Stimulated activated CD4-positive, alpha-beta T cell treated with anti-CD3 and anti-CD28 coated beads, Interleukin-2, amount 100 ng/mL, for 48 hours (primary cell): ENCODE results near the gene ERMP1.
"Not testable (repeated sequence)": the region's sequence is repeated elsewhere in the genome, so short reads cannot be mapped to it uniquely, and the experiment has no call there.

Experiments
- DNase-seq, 2 donors: peaks; one replicate each; pipeline ENCODE4 v3.0.0-alpha.2; 2020

ERMP1 gene

GRCh38 chr9:5819174-5819573 lies 13.7 kb downstream of the ERMP1 start:
- no peak for DNase-seq

- no peak for DNase-seq
Observed at GRCh38 chr9:5818424-5819142, 14.3 kb downstream of the ERMP1 start.

- no peak for DNase-seq
Observed at GRCh38 chr9:5817862-5818261, 15.1 kb downstream of the ERMP1 start.

GRCh38 chr9:5815461-5815860 lies 17.5 kb downstream of the ERMP1 start:
- DNase-seq, result no peak

- no peak for DNase-seq
Observed at GRCh38 chr9:5813824-5814223, 19.1 kb downstream of the ERMP1 start.

GRCh38 chr9:5811751-5812150 lies 21.2 kb downstream of the ERMP1 start:
- DNase-seq, result no peak

GRCh38 chr9:5805478-5805877 lies 27.4 kb downstream of the ERMP1 start:
- no peak for DNase-seq

GRCh38 chr9:5801739-5802113 lies 31.2 kb downstream of the ERMP1 start:
- DNase-seq, result no peak

GRCh38 chr9:5800969-5801738 lies 31.8 kb downstream of the ERMP1 start:
- no peak for DNase-seq

GRCh38 chr9:5800378-5800777 lies 32.5 kb downstream of the ERMP1 start:
- DNase-seq, result not testable (repeated sequence)

GRCh38 chr9:5799314-5799713 lies 33.6 kb downstream of the ERMP1 start:
- no peak for DNase-seq

GRCh38 chr9:5798581-5798980 lies 34.3 kb downstream of the ERMP1 start:
- no peak for DNase-seq

- DNase-seq, result no peak
Observed at GRCh38 chr9:5796298-5796697, 36.6 kb downstream of the ERMP1 start.

- no peak for DNase-seq
Observed at GRCh38 chr9:5793812-5794211, 39.1 kb downstream of the ERMP1 start.

- no peak for DNase-seq
Observed at GRCh38 chr9:5791870-5792269, 41.0 kb downstream of the ERMP1 start.

GRCh38 chr9:5790923-5791322 lies 42.0 kb downstream of the ERMP1 start:
- no peak for DNase-seq

GRCh38 chr9:5789489-5789888 lies 43.4 kb downstream of the ERMP1 start:
- DNase-seq, result no peak

- DNase-seq, result no peak
Observed at GRCh38 chr9:5787759-5788302, 45.1 kb downstream of the ERMP1 start.

- no peak for DNase-seq
Observed at GRCh38 chr9:5787220-5787619, 45.7 kb downstream of the ERMP1 start.

- no peak for DNase-seq
Observed at GRCh38 chr9:5786370-5787127, 46.4 kb downstream of the ERMP1 start.

- DNase-seq, result no peak
Observed at GRCh38 chr9:5784526-5785315, 48.2 kb downstream of the ERMP1 start.

GRCh38 chr9:5783982-5784381 lies 48.9 kb downstream of the ERMP1 start:
- DNase-seq, result no peak

GRCh38 chr9:5783420-5783819 lies 49.5 kb downstream of the ERMP1 start:
- DNase-seq, result not testable (repeated sequence)
